Activated B cell treated with CpG ODN at 0.5 μM for 24 hours (primary cell): ENCODE data around the gene KRT17. TPM values are rescaled to one million over a fixed set of nuclear protein-coding genes. Genes with fewer than 3 reads are reported as not detected.
"Not testable (repeated sequence)": the region's sequence is repeated elsewhere in the genome, so short reads cannot be mapped to it uniquely, and the experiment has no call there.

Experiments used
- ATAC-seq: fragments of 200-7000 bp; cut with Tn5 transposase; one replicate; pipeline ENCODE4 v1.10.0; 2021; ENCODE audit warnings: low read depth, mild to moderate bottlenecking, moderate library complexity
- CTCF ChIA-PET: fragments of 350-600 bp; sonication (Branson Sonifier 250); formaldehyde crosslinking; loops from one replicate; lab custom pipeline; 2021; ENCODE audit warnings: antibody characterized with exemption; lab: Charles Lee
- POLR2A ChIA-PET: fragments of 350-600 bp; sonication (Branson Sonifier 250); formaldehyde crosslinking; loops from one replicate; lab custom pipeline; 2021; ENCODE audit warnings: antibody characterized with exemption; lab: Charles Lee
- DNase-seq: peaks from one replicate; pipeline ENCODE4 v3.0.0; 2022
- H3K27ac Mint-ChIP-seq: one replicate; pipeline ENCODE4 v1.8.0; 2020; ENCODE audit warnings: mixed read lengths
- H3K27me3 Mint-ChIP-seq: one replicate; pipeline ENCODE4 v1.8.0; 2021; ENCODE audit warnings: mixed read lengths
- H3K36me3 Mint-ChIP-seq: one replicate; pipeline ENCODE4 v1.8.0; 2021; ENCODE audit warnings: low read depth, mixed read lengths
- H3K4me1 Mint-ChIP-seq: one replicate; pipeline ENCODE4 v1.8.0; 2021; ENCODE audit warnings: mixed read lengths
- H3K4me3 Mint-ChIP-seq: one replicate; pipeline ENCODE4 v1.8.0; 2020; ENCODE audit warnings: mild to moderate bottlenecking, mixed read lengths
- H3K9me3 Mint-ChIP-seq: one replicate; pipeline ENCODE4 v1.8.0; 2020; ENCODE audit warnings: mixed read lengths
- intact Hi-C: fragments of 100-400 bp; cut with micrococcal nuclease; formaldehyde crosslinking; loops from one replicate; pipeline ENCODE4 v1.15.1; 2024
- total RNA-seq: library from RNA; stranded (reverse); gene quantifications from 2 replicates; pipeline ENCODE4 v1.2.3, GENCODE V29; 2022
- TF ChIP-seq, protein P1 (sequence below): fragments of 200-600 bp; IDR thresholded peaks from one replicate; pipeline ENCODE4 v1.8.0; 2022; ENCODE audit warnings: antibody characterized with exemption, mild to moderate bottlenecking

The KRT17 gene
- total RNA-seq, 1 donor from 2014 or later, result not detected

DNA sequence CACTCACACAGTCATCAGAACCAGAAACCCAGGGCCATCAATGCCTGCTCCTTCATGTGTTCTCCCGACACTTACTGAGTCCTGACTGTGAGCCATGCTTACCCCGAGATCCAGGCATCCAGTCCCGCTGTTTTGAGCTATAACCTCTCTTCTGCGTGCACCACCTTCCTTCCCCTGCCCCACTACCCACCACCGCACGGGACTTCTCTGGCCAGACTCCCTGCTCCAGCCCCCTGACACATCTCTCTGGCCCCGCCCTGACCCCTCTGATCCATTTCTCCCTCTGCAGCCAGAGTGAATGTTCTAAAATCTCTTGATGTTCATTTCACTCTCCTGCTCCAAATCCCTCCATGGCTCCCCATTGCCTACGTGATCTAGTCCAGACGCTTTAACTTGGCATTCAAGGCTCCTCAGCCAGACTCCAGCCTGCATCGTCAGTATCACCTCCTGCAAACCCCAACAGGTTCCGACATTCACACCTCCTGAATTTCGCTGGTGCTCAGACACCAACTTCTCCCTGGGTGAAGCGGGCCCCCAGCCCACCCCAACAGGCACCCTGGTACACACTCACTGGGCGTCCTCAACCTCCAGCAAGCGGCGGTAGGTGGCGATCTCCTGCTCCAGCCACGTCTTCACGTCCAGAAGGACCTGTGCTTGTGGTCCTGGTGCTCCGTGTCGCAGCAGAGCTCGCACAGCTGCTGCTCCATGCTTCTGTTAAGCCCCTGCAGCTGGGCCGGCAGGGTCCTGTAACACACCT, 3.1 kb upstream of the KRT17 start:
- H3K27me3 Mint-ChIP-seq, result peaks cover 13% of the 10 kb centered on the region
- no peak overlapping the region for H3K4me3 Mint-ChIP-seq
- ChIA-PET POLR2A (no interaction called here), CTCF (no interaction called here)
- TF ChIP-seq, protein P1, sequence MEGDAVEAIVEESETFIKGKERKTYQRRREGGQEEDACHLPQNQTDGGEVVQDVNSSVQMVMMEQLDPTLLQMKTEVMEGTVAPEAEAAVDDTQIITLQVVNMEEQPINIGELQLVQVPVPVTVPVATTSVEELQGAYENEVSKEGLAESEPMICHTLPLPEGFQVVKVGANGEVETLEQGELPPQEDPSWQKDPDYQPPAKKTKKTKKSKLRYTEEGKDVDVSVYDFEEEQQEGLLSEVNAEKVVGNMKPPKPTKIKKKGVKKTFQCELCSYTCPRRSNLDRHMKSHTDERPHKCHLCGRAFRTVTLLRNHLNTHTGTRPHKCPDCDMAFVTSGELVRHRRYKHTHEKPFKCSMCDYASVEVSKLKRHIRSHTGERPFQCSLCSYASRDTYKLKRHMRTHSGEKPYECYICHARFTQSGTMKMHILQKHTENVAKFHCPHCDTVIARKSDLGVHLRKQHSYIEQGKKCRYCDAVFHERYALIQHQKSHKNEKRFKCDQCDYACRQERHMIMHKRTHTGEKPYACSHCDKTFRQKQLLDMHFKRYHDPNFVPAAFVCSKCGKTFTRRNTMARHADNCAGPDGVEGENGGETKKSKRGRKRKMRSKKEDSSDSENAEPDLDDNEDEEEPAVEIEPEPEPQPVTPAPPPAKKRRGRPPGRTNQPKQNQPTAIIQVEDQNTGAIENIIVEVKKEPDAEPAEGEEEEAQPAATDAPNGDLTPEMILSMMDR, result no peak
- intact Hi-C loops, result no loop called here
- H3K9me3 Mint-ChIP-seq, result no peaks in the 10 kb centered on the region
- ATAC-seq (no peak), DNase-seq (no peak)
- H3K4me1 Mint-ChIP-seq, result no peaks in the 10 kb centered on the region
- H3K27ac Mint-ChIP-seq, result no peak overlapping the region
- no peaks in the 10 kb centered on the region for H3K36me3 Mint-ChIP-seq

DNA sequence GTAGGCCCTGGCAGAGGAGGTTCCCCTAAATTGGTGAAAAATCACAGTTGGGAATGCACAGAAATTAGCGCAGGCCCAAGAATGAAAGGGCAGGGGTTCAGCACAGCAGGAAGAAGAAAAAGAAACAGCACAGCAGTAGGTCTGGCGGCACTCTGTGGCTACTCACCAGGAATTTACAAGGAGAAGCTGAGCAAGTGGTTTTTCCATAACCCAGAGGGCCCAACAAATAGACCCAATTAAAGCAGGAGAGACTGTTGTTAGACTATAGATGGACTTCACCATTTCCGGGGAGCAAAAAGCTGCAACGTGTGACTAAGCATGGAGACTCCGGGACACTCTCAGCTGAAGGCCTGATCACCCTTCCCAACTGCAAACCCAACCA, 2.5 kb upstream of the KRT17 start:
- H3K36me3 Mint-ChIP-seq, H3K4me1 Mint-ChIP-seq, H3K27ac Mint-ChIP-seq, H3K4me3 Mint-ChIP-seq, CTCF ChIA-PET, intact Hi-C loops, DNase-seq, POLR2A ChIA-PET, ATAC-seq, H3K9me3 Mint-ChIP-seq: not testable (repeated sequence)
- H3K27me3 Mint-ChIP-seq, result peaks cover 13% of the 10 kb centered on the region

- DNase-seq, H3K4me1 Mint-ChIP-seq, H3K4me3 Mint-ChIP-seq, H3K9me3 Mint-ChIP-seq, ATAC-seq, CTCF ChIA-PET, POLR2A ChIA-PET, intact Hi-C loops, H3K36me3 Mint-ChIP-seq, H3K27ac Mint-ChIP-seq: not testable (repeated sequence)
- peaks cover 17% of the 10 kb centered on the region for H3K27me3 Mint-ChIP-seq
Observed at GRCh38 chr17:41626028-41626913, 1.9 kb upstream of the KRT17 start.

DNA sequence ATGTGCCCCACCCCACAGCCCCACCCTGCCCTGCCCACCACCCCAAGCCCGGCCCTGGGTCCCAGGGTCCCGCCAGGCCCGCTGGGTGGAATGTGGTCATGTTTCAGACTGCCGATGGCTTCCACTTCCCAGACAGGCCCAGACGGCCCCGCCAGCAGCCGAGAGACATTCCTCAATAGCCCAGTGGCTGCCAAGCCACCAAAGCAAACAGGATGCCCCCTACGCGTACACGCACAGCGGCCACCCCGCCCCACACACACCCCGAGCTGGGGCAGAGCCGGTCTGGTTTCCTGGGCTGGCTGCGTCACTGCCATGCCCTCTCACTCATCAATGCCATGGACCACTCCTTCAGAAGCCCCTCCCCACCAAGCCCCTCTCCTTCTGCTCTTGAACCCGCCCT, 1.2 kb upstream of the KRT17 start:
- TF ChIP-seq, protein P1, result no peak
- Mint-ChIP-seq H3K9me3 (no peaks in the 10 kb centered on the region), H3K27me3 (peaks cover 17% of the 10 kb centered on the region), H3K4me3 (no peak overlapping the region), H3K36me3 (no peaks in the 10 kb centered on the region), H3K4me1 (no peaks in the 10 kb centered on the region), H3K27ac (no peak overlapping the region)
- DNase-seq, result no peak
- ChIA-PET POLR2A (no interaction called here), CTCF (no interaction called here)
- intact Hi-C loops, result no loop called here
- ATAC-seq, result no peak

DNA sequence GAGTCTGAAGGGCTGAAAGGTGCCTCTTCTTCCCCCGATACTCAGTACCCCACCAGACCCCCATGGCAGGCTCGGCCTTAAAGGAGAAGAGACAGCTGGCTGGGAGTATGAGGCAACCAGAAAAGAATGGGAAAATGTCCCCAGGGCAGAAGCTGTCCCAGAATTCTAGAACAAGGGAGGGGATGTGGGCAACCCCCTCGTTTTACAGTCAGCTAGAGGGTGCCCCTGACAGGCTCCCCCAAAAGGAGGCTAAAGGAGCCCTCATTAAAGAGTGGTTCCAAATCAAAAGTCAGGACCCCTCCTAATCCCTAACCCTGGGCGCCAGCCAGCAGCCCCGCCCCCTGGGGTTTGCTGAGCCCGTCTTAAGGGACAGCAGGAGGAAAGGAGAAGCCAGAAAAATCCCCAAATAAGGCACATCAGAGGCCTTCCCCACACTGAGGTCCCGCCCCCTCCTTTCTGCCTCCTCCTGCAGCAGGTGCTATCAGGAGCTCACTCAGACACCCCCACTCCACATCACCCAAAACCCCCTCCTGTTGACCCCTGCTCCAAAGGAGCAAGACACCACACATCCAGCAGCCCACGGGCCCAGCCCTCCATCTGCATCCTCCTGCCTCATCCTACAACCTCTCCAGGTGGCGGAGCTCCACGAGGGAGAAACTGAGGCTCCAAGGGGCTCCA, 1.1 kb downstream of the KRT17 start:
- ATAC-seq, H3K4me3 Mint-ChIP-seq, POLR2A ChIA-PET, intact Hi-C loops, H3K4me1 Mint-ChIP-seq, H3K27ac Mint-ChIP-seq, CTCF ChIA-PET, H3K9me3 Mint-ChIP-seq, H3K36me3 Mint-ChIP-seq: not testable (repeated sequence)
- peak; percentile 3 for DNase-seq
- peaks cover 20% of the 10 kb centered on the region for H3K27me3 Mint-ChIP-seq

DNA sequence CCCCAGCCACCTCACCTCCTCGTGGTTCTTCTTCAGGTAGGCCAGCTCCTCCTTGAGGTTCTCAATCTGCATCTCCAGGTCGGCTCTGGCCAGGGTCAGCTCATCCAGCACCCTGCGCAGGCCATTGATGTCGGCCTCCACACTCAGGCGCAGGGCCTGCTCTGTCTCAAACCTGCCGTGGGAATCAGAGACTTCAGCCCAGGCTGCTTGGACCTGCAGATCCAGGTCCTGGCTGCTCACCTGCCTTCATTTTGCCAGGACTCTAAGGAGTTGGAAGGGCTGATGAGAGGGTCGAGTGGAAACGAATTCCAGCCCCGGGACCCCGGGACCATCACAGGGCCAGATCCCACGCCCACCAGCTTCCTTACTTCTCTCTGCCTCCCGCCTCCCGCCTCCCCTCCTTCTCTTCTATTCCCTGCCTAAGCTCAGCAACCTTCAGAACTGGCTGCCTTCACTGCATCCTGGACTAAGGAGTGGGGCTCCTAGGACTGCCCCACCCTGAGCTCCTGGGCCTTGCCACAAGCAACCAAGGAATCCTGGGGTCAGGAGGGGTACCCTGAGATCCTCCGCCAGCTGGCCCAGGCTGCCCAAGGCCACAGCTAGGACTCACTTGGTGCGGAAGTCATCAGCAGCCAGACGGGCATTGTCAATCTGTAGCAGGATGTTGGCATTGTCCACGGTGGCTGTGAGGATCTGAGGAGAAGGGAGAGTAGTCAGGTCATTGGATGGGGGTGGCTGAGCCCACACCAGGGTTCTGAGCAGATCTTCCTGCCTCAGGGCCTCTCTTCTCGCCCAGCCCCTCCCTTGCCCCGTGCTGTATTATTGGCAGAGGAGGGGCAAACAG, 1.8 kb downstream of the KRT17 start:
- H3K36me3 Mint-ChIP-seq, H3K4me3 Mint-ChIP-seq, H3K27ac Mint-ChIP-seq, ATAC-seq, intact Hi-C loops, POLR2A ChIA-PET, H3K4me1 Mint-ChIP-seq, H3K9me3 Mint-ChIP-seq, CTCF ChIA-PET: not testable (repeated sequence)
- peaks cover 19% of the 10 kb centered on the region for H3K27me3 Mint-ChIP-seq
- DNase-seq, result peak; percentile 4
